Astrocyte of the spinal cord (primary cell): ENCODE measurements around the gene IREB2.
"Not testable (repeated sequence)": the region's sequence is repeated elsewhere in the genome, so short reads cannot be mapped to it uniquely, and the experiment has no call there.

ENCODE experiments used
- DNase-seq: peaks from one replicate; pipeline ENCODE4 v3.0.0; 2011; ENCODE audit warnings: low read depth, low spot score
- H3K4me3 ChIP-seq: 2 replicates; pipeline ENCODE4 v1.5.1; 2011; ENCODE audit warnings: low read depth, mild to moderate bottlenecking, low read length, moderate library complexity
- in situ Hi-C: cut with HindIII; loops from 2 replicates; pipeline ENCODE4 v1.10.0; 2017; ENCODE audit warnings: low sequenced_read_pairs
- TF ChIP-seq, protein P1 (sequence below): IDR thresholded peaks from 2 replicates; pipeline ENCODE4 v1.5.1; 2012; ENCODE audit warnings: low read depth, mild to moderate bottlenecking, low read length, inconsistent platforms

Gene IREB2

DNA sequence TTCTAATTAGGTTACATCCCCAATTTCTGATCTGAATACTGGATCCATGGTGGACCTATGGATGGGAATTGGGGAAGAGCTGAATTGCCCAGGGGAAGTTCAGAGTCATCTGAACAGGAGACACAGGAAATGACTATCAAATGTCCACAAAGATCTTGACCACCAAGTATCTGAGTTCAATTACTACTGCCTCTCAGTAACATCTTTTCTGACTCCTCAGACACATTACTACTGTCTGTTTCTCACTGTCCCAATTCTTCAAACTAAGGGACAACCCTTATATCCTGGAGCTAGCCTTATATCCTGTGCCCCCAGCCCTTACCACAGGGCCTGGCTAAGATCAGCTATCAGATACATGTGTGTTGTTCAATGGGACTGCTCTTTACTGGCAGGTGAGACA, 10.1 kb upstream of the IREB2 start:
- DNase-seq = no peak
- TF ChIP-seq, protein P1, sequence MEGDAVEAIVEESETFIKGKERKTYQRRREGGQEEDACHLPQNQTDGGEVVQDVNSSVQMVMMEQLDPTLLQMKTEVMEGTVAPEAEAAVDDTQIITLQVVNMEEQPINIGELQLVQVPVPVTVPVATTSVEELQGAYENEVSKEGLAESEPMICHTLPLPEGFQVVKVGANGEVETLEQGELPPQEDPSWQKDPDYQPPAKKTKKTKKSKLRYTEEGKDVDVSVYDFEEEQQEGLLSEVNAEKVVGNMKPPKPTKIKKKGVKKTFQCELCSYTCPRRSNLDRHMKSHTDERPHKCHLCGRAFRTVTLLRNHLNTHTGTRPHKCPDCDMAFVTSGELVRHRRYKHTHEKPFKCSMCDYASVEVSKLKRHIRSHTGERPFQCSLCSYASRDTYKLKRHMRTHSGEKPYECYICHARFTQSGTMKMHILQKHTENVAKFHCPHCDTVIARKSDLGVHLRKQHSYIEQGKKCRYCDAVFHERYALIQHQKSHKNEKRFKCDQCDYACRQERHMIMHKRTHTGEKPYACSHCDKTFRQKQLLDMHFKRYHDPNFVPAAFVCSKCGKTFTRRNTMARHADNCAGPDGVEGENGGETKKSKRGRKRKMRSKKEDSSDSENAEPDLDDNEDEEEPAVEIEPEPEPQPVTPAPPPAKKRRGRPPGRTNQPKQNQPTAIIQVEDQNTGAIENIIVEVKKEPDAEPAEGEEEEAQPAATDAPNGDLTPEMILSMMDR = no peak
- in situ Hi-C loops = no loop called here
- H3K4me3 ChIP-seq = no peak overlapping the region

DNA sequence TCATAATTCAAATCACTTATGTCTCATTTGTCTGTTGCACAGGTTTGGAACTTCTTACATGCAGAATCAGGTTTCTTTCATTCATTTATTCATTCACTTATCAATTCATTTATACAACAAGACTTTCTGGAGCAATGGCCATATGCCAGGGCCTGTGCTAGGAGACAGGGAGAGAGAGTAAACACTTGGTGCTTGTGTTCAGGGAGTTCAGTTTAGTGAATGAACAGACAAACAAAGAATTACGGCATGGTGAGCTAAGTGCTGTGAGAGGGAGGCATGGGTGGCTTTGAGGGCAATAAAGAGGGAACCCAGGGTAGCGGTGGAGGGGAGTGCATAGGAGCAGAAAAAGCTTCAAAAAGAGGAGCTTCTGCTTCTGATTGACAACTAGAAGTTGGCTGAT, 8.5 kb upstream of the IREB2 start:
- in situ Hi-C loops = no loop called here
- TF ChIP-seq, protein P1 = no peak
- no peak for DNase-seq
- no peak overlapping the region for H3K4me3 ChIP-seq

DNA sequence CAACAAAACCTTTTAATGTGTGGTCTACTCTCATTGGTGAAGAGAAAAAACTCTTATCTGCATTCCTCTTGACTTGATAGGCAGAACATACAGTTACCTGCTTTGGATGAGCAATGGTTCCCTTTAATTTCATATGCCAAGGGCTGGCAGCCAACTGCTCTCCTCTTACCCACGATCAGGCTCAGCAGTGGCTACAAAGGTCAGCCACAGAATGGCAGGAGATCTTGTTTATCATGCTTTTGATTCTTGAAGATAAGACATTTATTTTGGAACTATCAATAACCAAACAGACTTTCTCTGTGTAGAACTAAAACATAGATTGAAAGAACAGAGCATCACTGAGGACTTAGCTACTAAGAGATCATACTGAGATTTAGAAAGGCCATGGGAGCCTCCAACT, 6.1 kb upstream of the IREB2 start:
- TF ChIP-seq, protein P1 = no peak
- H3K4me3 ChIP-seq = no peak overlapping the region
- DNase-seq = no peak
- in situ Hi-C loops = no loop called here

DNA sequence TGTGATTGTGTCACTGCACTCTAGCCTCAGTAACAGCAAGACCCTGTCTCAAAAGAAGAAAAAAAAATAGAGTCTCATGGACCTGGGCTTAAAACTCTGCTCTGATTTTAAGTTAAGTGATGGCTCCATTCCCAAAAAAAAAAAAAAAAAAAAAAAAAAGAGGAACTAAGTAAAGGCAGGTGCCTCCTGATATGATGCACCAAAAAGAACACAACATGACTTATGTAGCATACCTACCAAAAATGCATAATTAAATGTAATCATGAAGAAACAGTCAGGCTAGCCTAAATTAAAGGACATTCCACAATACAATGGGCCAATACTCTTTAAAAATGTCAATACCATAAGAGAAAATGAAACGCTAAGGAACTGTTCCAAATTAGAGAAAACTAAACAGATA, 5.4 kb upstream of the IREB2 start:
- DNase-seq = no peak
- in situ Hi-C loops = no loop called here
- H3K4me3 ChIP-seq = no peak overlapping the region
- TF ChIP-seq, protein P1 = no peak

DNA sequence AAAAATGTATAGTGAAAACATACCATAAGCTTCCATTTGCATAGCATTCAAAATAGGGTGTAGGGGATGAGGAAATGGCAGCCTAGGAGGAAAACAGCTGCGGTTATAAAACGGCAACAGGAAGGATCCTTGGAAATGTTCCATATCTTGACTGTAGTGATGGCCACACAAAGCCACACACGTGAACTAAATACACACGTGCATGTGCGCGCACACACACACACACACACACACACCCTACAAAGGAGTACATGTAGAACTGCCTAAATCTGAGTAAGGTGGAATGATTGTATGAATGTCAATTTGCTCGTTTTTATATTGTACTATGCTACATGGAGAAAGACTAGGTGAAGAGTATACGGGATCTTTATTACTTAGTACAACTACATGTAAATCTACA, 3.9 kb upstream of the IREB2 start:
- no peak overlapping the region for H3K4me3 ChIP-seq

DNA sequence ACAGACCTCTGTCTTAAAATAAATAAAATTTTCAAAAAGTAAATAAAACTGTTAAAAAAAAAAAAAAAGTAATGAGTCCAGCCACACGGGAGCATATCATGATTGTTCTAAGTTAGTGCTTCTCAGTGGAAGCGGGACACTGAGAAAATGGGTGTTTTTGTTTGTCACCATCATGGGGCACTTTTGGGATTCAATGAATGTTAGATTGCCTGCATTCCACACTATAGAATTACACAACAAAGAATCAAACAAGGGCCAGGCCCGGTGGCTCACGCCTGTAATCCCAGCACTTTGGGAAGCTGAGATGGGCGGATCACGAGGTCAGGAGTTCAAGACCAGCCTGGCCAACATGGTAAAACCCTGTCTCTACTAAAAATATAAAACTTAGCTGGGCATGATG, 3.3 kb upstream of the IREB2 start:
- in situ Hi-C loops, H3K4me3 ChIP-seq, DNase-seq: not testable (repeated sequence)

More for the DNA sequence above, 3.9 kb upstream of the IREB2 start:
- no peak for DNase-seq
- in situ Hi-C loops = no loop called here
- TF ChIP-seq, protein P1 = no peak

DNA sequence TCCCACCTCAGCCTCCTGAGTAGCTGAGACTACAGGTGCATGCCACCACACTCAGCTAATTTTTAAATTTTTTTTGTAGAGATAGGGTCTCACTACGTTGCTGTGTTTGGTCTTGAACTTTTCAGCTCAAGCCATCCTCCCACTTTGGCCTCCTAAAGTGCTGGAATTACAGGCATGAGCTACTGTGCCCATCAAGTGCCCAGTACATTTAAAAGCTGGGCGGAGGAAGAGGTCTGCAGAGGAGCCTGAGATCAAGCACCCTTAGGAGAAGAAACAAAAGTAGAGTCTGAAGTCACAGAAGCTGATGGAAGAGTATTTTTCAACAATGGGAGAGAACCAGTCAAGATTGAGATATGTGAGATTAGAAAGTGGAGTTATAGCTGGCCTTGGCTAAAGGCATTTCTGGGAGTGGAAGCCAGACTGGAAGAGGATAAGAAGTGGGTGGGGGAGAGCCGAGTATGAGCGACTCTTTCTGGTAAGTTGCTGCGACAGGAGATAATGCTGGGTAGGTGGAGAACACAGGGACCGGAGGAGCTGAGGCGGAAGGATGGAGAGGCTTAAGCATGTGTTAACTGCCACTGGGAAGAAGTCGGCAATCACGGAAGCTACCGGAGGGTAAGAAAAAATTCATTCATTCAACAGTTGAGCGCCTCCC, 782 bp upstream of the IREB2 start:
- DNase-seq = peak; percentile 4
- TF ChIP-seq, protein P1 = no peak
- H3K4me3 ChIP-seq = peak overlapping the region; percentile 86
- in situ Hi-C loops = no loop called here
